Colonic mucosa (tissue), 4 donors: Measurements from ENCODE around the gene FREM1. TPM values are rescaled to one million over a fixed set of nuclear protein-coding genes. Genes with fewer than 3 reads are reported as not detected.

Experiments
- DNase-seq: peaks from one replicate; pipeline ENCODE4 v3.0.0-alpha.2; 2020
- H3K27ac ChIP-seq: fragments of 200-600 bp; one replicate; pipeline ENCODE4 v1.8.0; 2021
- H3K27me3 ChIP-seq: fragments of 200-600 bp; one replicate; pipeline ENCODE4 v1.8.0; 2021
- H3K36me3 ChIP-seq: fragments of 200-600 bp; one replicate; pipeline ENCODE4 v1.8.0; 2021
- H3K4me1 ChIP-seq: fragments of 200-600 bp; one replicate; pipeline ENCODE4 v1.8.0; 2021; ENCODE audit warnings: mild to moderate bottlenecking
- H3K4me3 ChIP-seq: fragments of 200-600 bp; one replicate; pipeline ENCODE4 v1.8.0; 2021
- H3K9ac ChIP-seq, 2 donors: one replicate each; pipeline ENCODE4 v1.7.0; 2013; ENCODE audit warnings: control low read depth in 2 of 2, low read depth in 2 of 2, low read length in 2 of 2
- H3K9me3 ChIP-seq: fragments of 200-600 bp; one replicate; pipeline ENCODE4 v1.8.0; 2021
- intact Hi-C: fragments of 100-400 bp; cut with DNase I; formaldehyde crosslinking; loops from one replicate; pipeline ENCODE4 v1.14.1; 2022
- total RNA-seq, 2 donors: library from RNA; stranded (reverse); fragmentation: NEBNext Ultra II Directional in 1 of 2; extraction: Animal tissue kit (Norgen Biotek cat#: 25700) in 1 of 2; gene quantifications; one replicate each; pipeline ENCODE4 v1.2.1, GENCODE V29; 2021
- TF ChIP-seq, protein P1 (sequence below): fragments of 200-600 bp; IDR thresholded peaks from one replicate; pipeline ENCODE4 v1.8.0; 2022; ENCODE audit warnings: antibody characterized with exemption, mild to moderate bottlenecking
- donor health status: healthy.
- donor health status: DM: no; HTN: no; CAD: no.
- donor health status: DM: no; HTN: no; CAD: no.

FREM1 gene
- total RNA-seq, 2 donors from 2014 or later: 1.1 to 1.5 TPM

DNA sequence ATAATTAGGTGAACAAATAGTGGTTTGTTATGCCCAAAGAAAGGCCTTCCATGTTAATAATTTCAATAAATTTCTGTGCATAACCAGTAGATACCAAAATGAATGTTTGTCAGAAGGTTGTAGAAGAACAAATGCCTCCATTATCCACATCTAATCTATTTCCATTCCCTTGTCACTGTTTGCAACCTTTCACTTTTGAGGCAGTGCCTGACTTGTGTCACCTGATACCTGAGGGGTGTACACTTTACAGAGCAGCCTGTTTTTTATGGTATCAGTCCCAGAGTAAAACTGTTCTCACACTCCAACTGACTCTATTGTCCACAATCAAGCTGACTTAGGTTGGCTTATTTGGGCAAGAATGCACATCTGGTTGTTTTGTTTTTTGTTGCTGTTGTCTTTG is 40.1 kb downstream of the FREM1 start:
- TF ChIP-seq, protein P1, sequence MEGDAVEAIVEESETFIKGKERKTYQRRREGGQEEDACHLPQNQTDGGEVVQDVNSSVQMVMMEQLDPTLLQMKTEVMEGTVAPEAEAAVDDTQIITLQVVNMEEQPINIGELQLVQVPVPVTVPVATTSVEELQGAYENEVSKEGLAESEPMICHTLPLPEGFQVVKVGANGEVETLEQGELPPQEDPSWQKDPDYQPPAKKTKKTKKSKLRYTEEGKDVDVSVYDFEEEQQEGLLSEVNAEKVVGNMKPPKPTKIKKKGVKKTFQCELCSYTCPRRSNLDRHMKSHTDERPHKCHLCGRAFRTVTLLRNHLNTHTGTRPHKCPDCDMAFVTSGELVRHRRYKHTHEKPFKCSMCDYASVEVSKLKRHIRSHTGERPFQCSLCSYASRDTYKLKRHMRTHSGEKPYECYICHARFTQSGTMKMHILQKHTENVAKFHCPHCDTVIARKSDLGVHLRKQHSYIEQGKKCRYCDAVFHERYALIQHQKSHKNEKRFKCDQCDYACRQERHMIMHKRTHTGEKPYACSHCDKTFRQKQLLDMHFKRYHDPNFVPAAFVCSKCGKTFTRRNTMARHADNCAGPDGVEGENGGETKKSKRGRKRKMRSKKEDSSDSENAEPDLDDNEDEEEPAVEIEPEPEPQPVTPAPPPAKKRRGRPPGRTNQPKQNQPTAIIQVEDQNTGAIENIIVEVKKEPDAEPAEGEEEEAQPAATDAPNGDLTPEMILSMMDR: no peak
- H3K4me1 ChIP-seq: no peaks in the 10 kb centered on the region
- H3K4me3 ChIP-seq: no peak overlapping the region
- no peak for DNase-seq
- H3K9ac ChIP-seq: no peak overlapping the region
- H3K36me3 ChIP-seq: no peaks in the 10 kb centered on the region
- H3K27me3 ChIP-seq: no peaks in the 10 kb centered on the region
- intact Hi-C loops: no loop called here
- H3K27ac ChIP-seq: no peak overlapping the region
- H3K9me3 ChIP-seq: no peaks in the 10 kb centered on the region

- intact Hi-C loops: no loop called here
- no peak overlapping the region for H3K27ac ChIP-seq
- H3K9ac ChIP-seq: no peak overlapping the region
- H3K9me3 ChIP-seq: no peaks in the 10 kb centered on the region
- H3K4me1 ChIP-seq: no peaks in the 10 kb centered on the region
- no peaks in the 10 kb centered on the region for H3K27me3 ChIP-seq
- no peaks in the 10 kb centered on the region for H3K36me3 ChIP-seq
- no peak overlapping the region for H3K4me3 ChIP-seq
- no peak for DNase-seq
- TF ChIP-seq, protein P1: no peak
These were observed 40.6 kb downstream of the FREM1 start for GRCh38 chr9:14869671-14870070.

- H3K9ac ChIP-seq: no peak overlapping the region
- TF ChIP-seq, protein P1: no peak
- H3K4me3 ChIP-seq: no peak overlapping the region
- no peaks in the 10 kb centered on the region for H3K4me1 ChIP-seq
- intact Hi-C loops: no loop called here
- no peak for DNase-seq
- no peaks in the 10 kb centered on the region for H3K36me3 ChIP-seq
- H3K27ac ChIP-seq: no peak overlapping the region
- no peaks in the 10 kb centered on the region for H3K9me3 ChIP-seq
- H3K27me3 ChIP-seq: no peaks in the 10 kb centered on the region
These were observed 41.2 kb downstream of the FREM1 start for GRCh38 chr9:14868772-14869583.

- Histone ChIP-seq H3K4me1 (no peaks in the 10 kb centered on the region), H3K9ac (no peak overlapping the region), H3K36me3 (no peaks in the 10 kb centered on the region), H3K4me3 (no peak overlapping the region), H3K9me3 (no peaks in the 10 kb centered on the region), H3K27ac (no peak overlapping the region), H3K27me3 (no peaks in the 10 kb centered on the region)
- intact Hi-C loops: no loop called here
- TF ChIP-seq, protein P1: no peak
- no peak for DNase-seq
These were observed 41.8 kb downstream of the FREM1 start for GRCh38 chr9:14868418-14868771.

DNA sequence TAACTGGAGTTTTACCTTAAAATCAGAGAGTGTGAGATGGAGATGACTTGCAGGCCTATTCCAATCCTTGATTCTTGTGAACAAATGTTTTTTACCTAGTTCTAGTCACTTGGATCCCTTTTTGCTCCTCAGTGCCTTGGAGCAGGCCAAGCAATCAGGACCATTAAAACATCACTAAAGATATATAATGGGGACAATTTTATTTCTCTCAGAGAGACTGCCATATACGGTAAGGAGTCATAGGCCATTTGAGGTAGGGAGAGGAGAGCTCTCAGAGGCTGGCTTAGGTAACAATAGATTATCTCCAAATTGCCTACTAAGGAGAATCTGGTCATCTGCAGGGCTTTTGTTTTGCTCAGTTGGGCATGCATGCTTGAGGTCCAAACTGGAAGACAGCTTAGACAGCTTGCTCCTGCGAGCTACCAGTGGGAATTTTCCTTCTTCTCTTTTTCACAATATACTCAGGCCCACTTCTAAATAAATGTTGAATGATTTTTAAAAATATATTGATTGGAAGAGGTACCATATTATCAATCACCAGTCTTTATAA is 44.0 kb downstream of the FREM1 start:
- Histone ChIP-seq H3K27me3 (no peaks in the 10 kb centered on the region), H3K9ac (no peak overlapping the region), H3K9me3 (no peaks in the 10 kb centered on the region), H3K27ac (no peak overlapping the region), H3K4me3 (no peak overlapping the region), H3K4me1 (no peaks in the 10 kb centered on the region), H3K36me3 (no peaks in the 10 kb centered on the region)
- DNase-seq: no peak
- intact Hi-C loops: no loop called here
- TF ChIP-seq, protein P1: no peak
